Neuronal stem cell (in vitro differentiated cells): ENCODE measurements around the gene CUX1.
A peak's percentile ranks its signal among the peaks of the same experiment; 100 is the strongest.

Source experiments
- DNase-seq: peaks from one replicate; pipeline ENCODE4 v3.0.0-alpha.2; 2013; ENCODE audit warnings: low spot score
- H2AFZ ChIP-seq: one replicate; pipeline ENCODE4 v1.6.1; 2013; ENCODE audit warnings: mild to moderate bottlenecking, low read length, inconsistent platforms
- H2AK5ac ChIP-seq: 2 replicates; pipeline ENCODE4 v1.6.1; 2013; ENCODE audit warnings: low read depth, mild to moderate bottlenecking, inconsistent platforms, low read length, moderate library complexity, mixed read lengths
- H2BK120ac ChIP-seq: 2 replicates; pipeline ENCODE4 v1.6.1; 2013; ENCODE audit warnings: low read depth, mild to moderate bottlenecking, inconsistent platforms, low read length, moderate library complexity, mixed read lengths
- H2BK12ac ChIP-seq: one replicate; pipeline ENCODE4 v1.6.1; 2013; ENCODE audit warnings: low read length, inconsistent platforms
- H2BK15ac ChIP-seq: 2 replicates; pipeline ENCODE4 v1.6.1; 2013; ENCODE audit warnings: mild to moderate bottlenecking, low read length, inconsistent platforms, mixed read lengths
- H2BK5ac ChIP-seq: one replicate; pipeline ENCODE4 v1.6.1; 2013; ENCODE audit warnings: inconsistent platforms, mild to moderate bottlenecking, low read length, moderate library complexity
- H3K14ac ChIP-seq: one replicate; pipeline ENCODE4 v1.6.1; 2013; ENCODE audit warnings: low read length, inconsistent platforms
- H3K18ac ChIP-seq: 2 replicates; pipeline ENCODE4 v1.6.1; 2013; ENCODE audit warnings: low read length, inconsistent platforms
- H3K23ac ChIP-seq: 2 replicates; pipeline ENCODE4 v1.6.1; 2013; ENCODE audit warnings: low read depth, mild to moderate bottlenecking, mixed read lengths, low read length, inconsistent platforms; ENCODE audit not compliant: poor library complexity
- H3K27ac ChIP-seq: replicated peaks from 3 replicates; pipeline ENCODE4 v1.5.1; 2013; ENCODE audit warnings: low read length, inconsistent platforms
- H3K27me3 ChIP-seq, 3 experiments: 2 replicates each; pipeline ENCODE4 v1.6.1; 2013; ENCODE audit warnings: low read length in 3 of 3, mild to moderate bottlenecking in 2 of 3, inconsistent platforms in 1 of 3, low read depth in 1 of 3, mixed read lengths in 1 of 3, moderate library complexity in 1 of 3; ENCODE audit not compliant: control insufficient read depth in 3 of 3, insufficient read depth in 3 of 3
- H3K36me3 ChIP-seq, 2 donors: replicated peaks in 1 of 2; 2 replicates each; pipeline ENCODE4 v1.6.1; 2013; ENCODE audit warnings: low read length in 2 of 2; ENCODE audit not compliant: control insufficient read depth in 2 of 2, insufficient read depth in 2 of 2
- H3K4ac ChIP-seq: 2 replicates; pipeline ENCODE4 v1.6.1; 2013; ENCODE audit warnings: inconsistent platforms, mild to moderate bottlenecking, low read length, moderate library complexity
- H3K4me1 ChIP-seq, 2 donors: 1 replicate in 1 of 2; 2 replicates in 1 of 2; pipeline ENCODE4 v1.6.1; 2013; ENCODE audit warnings: low read length in 2 of 2, low read depth in 1 of 2; ENCODE audit not compliant: control insufficient read depth in 2 of 2, insufficient read depth in 1 of 2
- H3K4me2 ChIP-seq: one replicate; pipeline ENCODE4 v1.6.1; 2013; ENCODE audit warnings: mild to moderate bottlenecking, low read length, inconsistent platforms; ENCODE audit not compliant: insufficient read depth, poor library complexity, severe bottlenecking
- H3K4me3 ChIP-seq, 2 donors: 2 replicates each; pipeline ENCODE4 v1.5.1; 2013; ENCODE audit warnings: low read length in 2 of 2, mild to moderate bottlenecking in 2 of 2, inconsistent platforms in 1 of 2, moderate library complexity in 1 of 2
- H3K79me1 ChIP-seq: one replicate; pipeline ENCODE4 v1.6.1; 2013; ENCODE audit warnings: low read depth, mild to moderate bottlenecking, inconsistent platforms, low read length, moderate library complexity
- H3K9ac ChIP-seq: one replicate; pipeline ENCODE4 v1.6.1; 2013; ENCODE audit warnings: mild to moderate bottlenecking, low read depth, low read length, inconsistent platforms; ENCODE audit not compliant: poor library complexity
- H3K9me3 ChIP-seq, 2 donors: replicated peaks in 1 of 2; 2 replicates each; pipeline versions ENCODE3 to v1.6.1; 2013; ENCODE audit warnings: low read length in 2 of 2, mild to moderate bottlenecking in 2 of 2, inconsistent platforms in 1 of 2, low read depth in 1 of 2, mixed read lengths in 1 of 2, moderate library complexity in 1 of 2; ENCODE audit not compliant: control insufficient read depth in 2 of 2, insufficient read depth in 1 of 2
- H4K8ac ChIP-seq: one replicate; pipeline ENCODE4 v1.6.1; 2013; ENCODE audit warnings: low read depth, mild to moderate bottlenecking, inconsistent platforms, low read length, moderate library complexity
- H4K91ac ChIP-seq: one replicate; pipeline ENCODE4 v1.6.1; 2013; ENCODE audit warnings: low read length, low read depth, mild to moderate bottlenecking, inconsistent platforms; ENCODE audit not compliant: poor library complexity
- WGBS, 2 donors: extraction: QIAGEN DNeasy Blood & Tissue Kit; methylation state at CpG; one replicate each; pipeline ENCODE4 v1.1.7; 2013; ENCODE audit warnings: missing lambda C conversion rate in 2 of 2, mixed read lengths in 1 of 2; ENCODE audit not compliant: insufficient read length in 2 of 2, insufficient replicate concordance in 1 of 2; ENCODE audit errors: extremely low coverage in 2 of 2; 5-methylcytosine and 5-hydroxymethylcytosine counted together

Gene CUX1

DNA sequence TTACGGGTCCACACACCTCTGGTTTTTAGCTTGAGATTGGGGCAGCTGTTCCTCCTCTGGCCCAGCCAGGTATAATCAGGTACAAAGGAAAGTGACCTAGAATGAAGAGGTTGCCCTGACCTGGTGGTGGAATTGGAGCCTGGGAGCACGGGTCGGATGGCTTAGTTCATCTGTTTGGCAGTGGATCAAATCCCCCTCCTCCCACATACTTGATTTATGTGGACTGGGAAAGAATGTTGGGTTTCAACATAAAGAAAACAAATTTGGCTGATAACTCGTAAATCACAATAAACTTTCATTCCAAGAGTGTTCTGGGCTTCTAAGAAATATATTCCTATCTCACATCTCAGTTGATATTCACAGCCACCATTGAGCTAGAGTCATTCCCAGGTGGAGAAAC, 186.8 kb downstream of the CUX1 start:
- no peak overlapping the region for H2BK5ac ChIP-seq
- H3K27me3 ChIP-seq: no peaks in the 10 kb centered on the region
- no peak overlapping the region for H2AFZ ChIP-seq
- peaks cover 2 to 3% of the 10 kb centered on the region in 2 donors for H3K36me3 ChIP-seq
- no peak overlapping the region for H3K18ac ChIP-seq
- H3K4me1 ChIP-seq: peaks cover 2 to 3% of the 10 kb centered on the region in 2 donors
- H2BK120ac ChIP-seq: no peak overlapping the region
- no peak overlapping the region for H4K91ac ChIP-seq
- no peaks in the 10 kb centered on the region for H3K9me3 ChIP-seq
- H3K4me3 ChIP-seq: no peak overlapping the region
- no peak for DNase-seq
- no peak overlapping the region for H2BK15ac ChIP-seq
- H3K9ac ChIP-seq: no peak overlapping the region
- H3K23ac ChIP-seq: no peak overlapping the region
- no peak overlapping the region for H4K8ac ChIP-seq
- peaks cover 6% of the 10 kb centered on the region for H3K79me1 ChIP-seq
- H3K4me2 ChIP-seq: no peak overlapping the region
- no peak overlapping the region for H3K4ac ChIP-seq
- H2BK12ac ChIP-seq: no peak overlapping the region
- H2AK5ac ChIP-seq: no peak overlapping the region
- no CpG with 5 or more reads among the region's 4 CpGs for WGBS, 2 donors
- no peak overlapping the region for H3K27ac ChIP-seq
- no peak overlapping the region for H3K14ac ChIP-seq

DNA sequence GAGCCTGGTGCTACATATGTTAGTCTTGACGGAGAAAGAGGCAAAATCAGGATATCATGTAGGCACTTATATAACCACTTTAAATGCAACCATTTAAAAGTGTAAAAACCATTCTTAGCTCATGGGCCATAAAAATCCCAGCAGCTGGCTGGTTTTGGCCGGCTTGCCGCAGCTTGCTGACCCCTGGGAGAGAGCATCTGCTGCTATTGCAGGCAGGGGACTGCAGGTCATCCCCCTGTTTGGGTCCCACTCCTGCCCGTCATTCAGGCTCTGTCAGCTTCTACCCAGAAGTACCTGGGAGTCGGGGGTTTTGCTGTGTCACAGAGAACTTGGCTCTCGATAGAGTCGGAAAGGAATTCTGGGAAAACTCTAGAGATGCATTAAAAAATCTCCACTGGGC, 187.4 kb downstream of the CUX1 start:
- Histone ChIP-seq H3K4me1 (peaks cover 2 to 3% of the 10 kb centered on the region in 2 donors), H3K14ac (no peak overlapping the region), H3K4me3 (no peak overlapping the region), H2AK5ac (no peak overlapping the region), H2BK5ac (no peak overlapping the region), H3K27ac (no peak overlapping the region), H2AFZ (no peak overlapping the region), H2BK120ac (no peak overlapping the region), H3K23ac (no peak overlapping the region), H4K91ac (no peak overlapping the region), H3K36me3 (peaks cover 2 to 4% of the 10 kb centered on the region in 2 donors), H3K9ac (no peak overlapping the region), H3K79me1 (peaks cover 7% of the 10 kb centered on the region), H4K8ac (no peak overlapping the region), H2BK15ac (no peak overlapping the region), H3K4ac (no peak overlapping the region), H3K4me2 (no peak overlapping the region), H3K18ac (no peak overlapping the region), H2BK12ac (no peak overlapping the region), H3K9me3 (no peaks in the 10 kb centered on the region), H3K27me3 (no peaks in the 10 kb centered on the region)
- DNase-seq: no peak
- WGBS, 2 donors: no CpG with 5 or more reads among the region's 7 CpGs

DNA sequence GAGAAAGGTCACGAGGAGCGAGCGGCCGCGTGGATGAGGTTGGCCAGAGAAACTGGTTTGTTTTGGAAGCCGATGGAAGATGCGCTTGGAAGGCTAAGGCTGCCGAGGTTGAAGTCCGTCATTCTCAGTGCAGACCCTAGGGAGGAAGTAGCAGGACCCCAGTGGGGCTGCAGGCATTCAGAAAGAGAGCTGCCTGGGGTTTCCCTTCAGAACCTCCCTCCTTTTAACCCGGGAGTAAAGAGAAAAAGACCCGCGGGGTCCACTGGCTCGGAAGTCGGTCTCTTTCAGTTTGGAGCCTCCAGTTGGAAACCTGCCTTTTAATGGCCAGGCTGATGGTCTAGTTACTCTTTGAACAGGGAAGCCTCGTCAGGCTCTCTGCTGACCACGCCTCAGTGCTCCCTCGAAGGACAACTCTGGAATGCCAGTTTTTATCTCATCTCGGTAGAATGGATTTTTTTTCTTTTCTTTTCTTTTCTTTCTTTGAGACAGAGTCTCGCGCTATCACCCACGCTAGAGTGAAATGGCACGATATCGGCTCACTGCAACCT, 188.6 kb downstream of the CUX1 start:
- no peaks in the 10 kb centered on the region for H3K9me3 ChIP-seq
- H3K36me3 ChIP-seq: peaks cover 2 to 4% of the 10 kb centered on the region in 2 donors
- H3K27me3 ChIP-seq: no peaks in the 10 kb centered on the region
- peaks cover 7% of the 10 kb centered on the region for H3K79me1 ChIP-seq
- H2BK5ac ChIP-seq: no peak overlapping the region
- peaks cover 2 to 3% of the 10 kb centered on the region in 2 donors for H3K4me1 ChIP-seq
- H3K27ac ChIP-seq: no peak overlapping the region
- no peak overlapping the region for H3K9ac ChIP-seq
- H2AK5ac ChIP-seq: no peak overlapping the region
- no peak overlapping the region for H2BK120ac ChIP-seq
- H3K4ac ChIP-seq: no peak overlapping the region
- no peak overlapping the region for H4K91ac ChIP-seq
- DNase-seq: no peak
- no peak overlapping the region for H2AFZ ChIP-seq
- no CpG with 5 or more reads among the region's 23 CpGs for WGBS, 2 donors
- H3K4me3 ChIP-seq: no peak overlapping the region
- H3K4me2 ChIP-seq: no peak overlapping the region
- no peak overlapping the region for H2BK12ac ChIP-seq
- no peak overlapping the region for H2BK15ac ChIP-seq
- no peak overlapping the region for H3K14ac ChIP-seq
- H3K23ac ChIP-seq: no peak overlapping the region
- H3K18ac ChIP-seq: no peak overlapping the region
- H4K8ac ChIP-seq: no peak overlapping the region

DNA sequence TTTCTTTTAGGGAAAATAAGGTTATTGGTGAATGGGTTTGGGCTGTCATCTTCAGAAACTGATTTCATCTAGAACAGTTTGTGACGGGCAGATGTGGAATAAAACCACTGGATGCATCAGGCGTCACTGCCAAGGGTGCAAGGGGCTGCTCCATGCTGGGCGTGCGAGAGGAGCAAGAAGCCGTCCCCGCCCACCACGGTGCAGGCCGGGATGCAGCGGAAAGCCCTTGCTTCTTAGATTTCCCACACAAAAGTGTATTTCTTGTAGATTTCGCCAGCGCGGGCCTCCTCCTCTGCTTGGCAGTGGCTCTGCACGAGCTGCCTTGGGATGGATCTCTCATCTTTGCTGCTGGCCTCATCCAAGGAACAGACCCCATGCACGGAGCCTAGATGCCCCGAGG, 189.3 kb downstream of the CUX1 start:
- no peak overlapping the region for H4K8ac ChIP-seq
- H3K27me3 ChIP-seq: no peaks in the 10 kb centered on the region
- no peak overlapping the region for H2BK12ac ChIP-seq
- no peak overlapping the region for H3K27ac ChIP-seq
- H3K4me2 ChIP-seq: no peak overlapping the region
- no peak overlapping the region for H2BK15ac ChIP-seq
- peak overlapping the region; percentile 65 for H3K18ac ChIP-seq
- no peak overlapping the region for H2BK5ac ChIP-seq
- H3K9ac ChIP-seq: peak overlapping the region; percentile 24
- H3K9me3 ChIP-seq: peaks cover 0 to 2% of the 10 kb centered on the region in 2 donors
- H3K79me1 ChIP-seq: peaks cover 5% of the 10 kb centered on the region
- no peak overlapping the region for H2BK120ac ChIP-seq
- H4K91ac ChIP-seq: no peak overlapping the region
- H3K14ac ChIP-seq: no peak overlapping the region
- DNase-seq: no peak
- no peak overlapping the region for H2AFZ ChIP-seq
- peaks cover 0 to 4% of the 10 kb centered on the region in 2 donors for H3K36me3 ChIP-seq
- no peak overlapping the region for H2AK5ac ChIP-seq
- H3K4me3 ChIP-seq: no peak overlapping the region
- WGBS, 2 donors: no CpG with 5 or more reads among the region's 15 CpGs
- no peak overlapping the region for H3K4ac ChIP-seq
- no peak overlapping the region for H3K23ac ChIP-seq
- H3K4me1 ChIP-seq: peaks cover 2 to 3% of the 10 kb centered on the region in 2 donors
